Inflammatory macrophage treated with lipopolysaccharide for 1 hour (primary cell): ENCODE data around the gene IDE.
"Not testable (repeated sequence)": the region's sequence is repeated elsewhere in the genome, so short reads cannot be mapped to it uniquely, and the experiment has no call there.

Experiments used
- DNase-seq, 2 donors: peaks; one replicate each; pipeline ENCODE4 v3.0.0-alpha.2; 2020 to 2022

IDE gene

DNA sequence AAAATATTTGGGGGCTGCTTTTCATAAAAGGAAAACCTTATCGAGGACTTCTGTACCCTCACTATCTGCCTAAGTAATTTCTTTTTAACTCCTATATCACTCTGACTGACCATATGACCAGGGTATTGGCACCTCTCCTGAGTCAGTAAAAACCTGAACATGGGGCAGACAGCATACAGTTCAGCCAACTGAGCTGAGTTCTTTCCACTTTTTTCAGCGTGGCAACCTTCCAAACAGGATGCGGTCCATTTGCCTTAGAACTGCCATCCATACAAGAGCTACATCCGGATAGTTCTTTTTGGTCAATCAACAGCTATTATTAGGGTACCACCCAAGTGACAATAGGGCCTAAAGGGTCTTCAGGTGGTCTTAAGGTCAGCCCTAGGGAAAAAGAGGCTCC lies 160.4 kb downstream of the IDE start:
- DNase-seq: no peak

DNA sequence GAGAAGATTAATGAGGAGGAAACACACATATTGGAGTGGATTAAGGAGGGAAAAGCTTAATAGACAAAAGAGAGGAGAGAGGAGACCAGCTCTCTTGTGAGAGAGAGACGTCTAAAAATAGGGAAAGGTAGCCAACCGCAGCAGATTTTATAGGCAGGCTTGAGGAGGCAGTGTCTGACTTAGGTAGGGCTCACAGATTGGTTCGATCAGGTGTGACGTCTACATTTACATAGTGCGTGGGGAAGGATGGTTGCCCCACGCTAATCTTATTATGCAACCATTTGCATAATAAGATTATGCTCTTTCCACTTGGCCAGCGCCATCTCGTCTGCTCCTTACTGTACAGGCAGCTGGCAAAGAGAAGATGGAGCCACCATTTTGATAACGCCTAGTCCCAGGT lies 160.9 kb downstream of the IDE start:
- no peak for DNase-seq

DNA sequence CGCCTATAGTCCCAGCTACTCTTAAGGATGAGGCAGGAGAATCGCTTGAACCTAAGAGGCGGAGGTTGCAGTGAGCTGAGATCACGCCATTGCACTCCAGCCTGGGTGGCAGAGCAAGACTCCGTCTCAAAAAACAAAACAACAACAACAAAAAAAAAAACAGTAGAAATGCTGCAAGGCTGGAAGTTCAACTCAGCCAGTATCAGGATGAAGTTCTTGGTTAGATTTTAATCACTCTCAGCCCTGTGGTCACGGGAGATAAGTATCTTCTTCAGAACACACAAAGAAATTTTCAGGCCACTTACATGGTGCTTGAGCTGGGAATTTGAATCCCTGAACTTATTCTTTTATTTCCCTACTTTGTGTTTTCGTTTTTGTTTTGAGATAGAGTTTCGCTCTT lies 162.5 kb downstream of the IDE start:
- no peak for DNase-seq

DNA sequence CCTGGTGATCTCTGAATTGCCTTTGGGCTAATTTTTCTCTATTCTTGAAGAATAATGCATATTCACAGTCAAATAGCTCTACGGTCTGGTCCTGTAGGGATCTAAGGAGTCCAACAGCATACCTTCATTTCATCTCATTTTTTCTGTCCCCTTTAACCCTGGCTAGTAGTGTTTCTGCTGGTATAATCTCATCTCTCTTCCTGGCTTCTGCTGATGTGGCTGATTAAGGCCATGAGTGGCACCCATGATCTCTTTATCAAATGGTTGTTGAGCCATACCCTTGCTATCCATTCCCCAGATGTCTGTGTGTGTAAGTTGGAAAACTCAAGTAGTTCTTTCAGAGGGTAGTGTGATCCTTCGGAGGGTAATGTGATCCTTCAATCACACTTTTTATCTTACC lies 163.4 kb downstream of the IDE start:
- DNase-seq: no peak

DNA sequence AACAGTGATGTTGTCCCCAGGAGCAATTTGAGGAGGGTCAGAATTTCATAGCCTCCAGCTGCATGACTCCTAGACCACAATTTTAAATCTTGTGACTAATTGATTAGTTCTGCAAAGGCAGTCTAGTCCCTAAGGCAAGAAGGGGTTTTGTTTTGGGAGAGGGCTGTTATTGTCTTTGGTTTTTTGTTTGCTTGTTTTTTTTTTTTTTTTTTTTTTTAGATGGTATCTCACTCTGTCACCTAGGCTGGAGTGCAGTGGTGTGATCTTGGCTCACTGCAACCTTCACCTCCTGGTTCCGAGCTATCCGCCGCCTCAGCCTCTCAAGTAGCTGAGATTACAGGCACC lies 165.9 kb downstream of the IDE start:
- DNase-seq: no peak

- peak; percentile 38 to 80 for DNase-seq
Measured at GRCh38 chr10:92407305-92408016, 166.4 kb downstream of the IDE start.

DNA sequence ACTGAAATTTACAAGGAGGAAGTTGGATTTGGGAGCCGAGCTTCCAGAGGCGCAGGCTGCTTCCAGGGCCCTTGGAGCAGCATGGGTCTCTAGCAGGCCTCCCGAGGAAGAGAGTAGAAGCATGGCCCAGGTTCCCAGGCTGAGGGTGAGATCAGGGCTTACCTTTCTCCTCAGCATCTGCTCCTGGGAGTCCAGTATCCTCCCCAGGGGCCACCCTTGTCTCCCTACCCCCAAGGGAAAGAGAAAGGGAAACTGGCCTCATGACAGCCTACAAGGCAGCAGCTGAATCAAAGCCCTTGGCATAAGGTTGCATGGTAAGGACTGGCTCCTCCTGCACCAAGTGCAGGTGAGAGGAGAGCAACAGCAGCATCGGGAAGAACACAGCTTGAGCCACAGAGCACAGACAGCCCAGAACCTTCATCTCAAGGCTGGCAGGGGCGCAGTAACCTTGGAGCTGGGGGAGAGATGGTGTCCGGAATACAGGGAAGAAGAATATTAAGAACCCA lies 168.4 kb downstream of the IDE start:
- DNase-seq: no peak

DNA sequence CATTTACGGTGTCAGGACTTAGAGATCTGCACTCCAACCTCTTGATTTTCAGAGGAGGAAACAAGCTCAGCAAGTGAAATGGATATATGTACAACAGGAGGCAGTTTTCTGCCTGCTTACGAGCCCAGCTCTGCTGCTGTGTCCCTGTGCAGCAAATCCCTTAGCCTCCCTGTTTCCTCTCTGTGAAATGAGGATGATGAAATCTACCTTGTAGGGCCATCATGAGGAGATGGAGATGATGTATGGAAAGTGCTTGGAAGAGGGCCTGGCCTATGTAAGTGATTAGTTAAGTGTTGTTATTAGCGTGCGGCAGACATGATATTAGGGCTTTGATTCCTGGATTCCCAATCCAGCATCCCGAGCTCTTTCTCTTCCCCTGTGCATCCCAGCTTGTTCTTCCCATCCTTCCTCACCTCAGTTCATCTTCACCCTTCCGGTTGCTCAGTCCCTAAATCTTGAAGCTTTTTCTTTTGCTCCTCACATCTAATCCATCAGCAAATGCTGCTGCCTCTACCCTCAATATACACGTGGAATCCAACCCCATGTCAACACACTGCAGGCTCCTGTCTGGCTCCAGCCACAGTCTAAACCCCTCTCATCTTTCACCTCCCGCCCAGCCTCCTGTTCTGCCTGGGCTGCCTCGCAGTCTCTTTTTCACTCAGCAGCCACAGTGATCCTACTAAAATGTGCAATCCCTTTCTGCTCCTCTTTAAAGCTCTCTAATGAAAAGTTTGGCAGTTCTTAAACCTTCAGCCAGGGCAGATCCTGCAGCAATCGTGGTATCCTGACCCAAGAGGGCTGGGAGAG lies 169.1 kb downstream of the IDE start:
- no peak for DNase-seq

GRCh38 chr10:92402234-92402633 lies 171.7 kb downstream of the IDE start:
- not testable (repeated sequence) for DNase-seq
